Smooth muscle cell (in vitro differentiated cells): Measurements from ENCODE around the gene B9D2. TPM values are rescaled to one million over a fixed set of nuclear protein-coding genes. Genes with fewer than 3 reads are reported as not detected.

Experiments used
- DNase-seq: peaks from one replicate; lab custom pipeline; 2025; ENCODE audit not compliant: unreplicated experiment; lab: John Stamatoyannopoulos, UW
- H2AFZ ChIP-seq: fragments of 200-600 bp; sonication (generic); 2 replicates; pipeline ENCODE4 v1.6.0; 2016; ENCODE audit warnings: antibody characterized with exemption, low read depth, mild to moderate bottlenecking
- H3F3A ChIP-seq: fragments of 200-600 bp; sonication (generic); 2 replicates; pipeline ENCODE4 v1.6.0; 2017; ENCODE audit warnings: antibody characterized with exemption, low read depth
- H3K27ac ChIP-seq: fragments of 200-600 bp; sonication (generic); 2 replicates; pipeline ENCODE4 v1.5.1; 2016; ENCODE audit warnings: low read depth, mild to moderate bottlenecking
- H3K27me3 ChIP-seq: fragments of 200-600 bp; sonication (generic); 2 replicates; pipeline ENCODE4 v1.6.1; 2016; ENCODE audit warnings: low read depth, mild to moderate bottlenecking
- H3K36me3 ChIP-seq: fragments of 200-600 bp; sonication (generic); 2 replicates; pipeline ENCODE4 v1.5.1; 2016; ENCODE audit warnings: low read depth
- H3K4me1 ChIP-seq: fragments of 200-600 bp; sonication (generic); 2 replicates; pipeline ENCODE4 v1.5.1; 2016; ENCODE audit warnings: low read depth
- H3K4me2 ChIP-seq: fragments of 200-600 bp; sonication (generic); 2 replicates; pipeline ENCODE4 v1.6.0; 2016; ENCODE audit warnings: mild to moderate bottlenecking
- H3K4me3 ChIP-seq: fragments of 200-600 bp; sonication (generic); 2 replicates; pipeline ENCODE4 v1.5.1; 2016; ENCODE audit warnings: mild to moderate bottlenecking
- H3K79me2 ChIP-seq: fragments of 200-600 bp; sonication (generic); 2 replicates; pipeline ENCODE4 v1.6.0; 2016; ENCODE audit warnings: low read depth, mild to moderate bottlenecking
- H3K9ac ChIP-seq: fragments of 200-600 bp; sonication (generic); 2 replicates; pipeline ENCODE4 v1.6.0; 2016; ENCODE audit warnings: low read depth
- H3K9me3 ChIP-seq: fragments of 200-600 bp; sonication (generic); replicated peaks from 2 replicates; pipeline ENCODE4 v1.5.1; 2016; ENCODE audit warnings: low read depth
- H4K20me1 ChIP-seq: fragments of 200-600 bp; sonication (generic); 2 replicates; pipeline ENCODE4 v1.6.0; 2016; ENCODE audit warnings: low read depth
- CTCF ChIP-seq: fragments of 200-600 bp; sonication (generic); IDR thresholded peaks from 2 replicates; pipeline ENCODE4 v1.5.1; 2017; ENCODE audit warnings: borderline replicate concordance, mild to moderate bottlenecking, antibody characterized with exemption; ENCODE audit not compliant: insufficient read depth, poor library complexity, severe bottlenecking
- WGBS: methylation state at CpG from one replicate; pipeline ENCODE4 v1.1.7; 2016; ENCODE audit warnings: low lambda C conversion rate; 5-methylcytosine and 5-hydroxymethylcytosine counted together
- polyA plus RNA-seq: library from polyadenylated mRNA; unstranded; fragments of >200 nt; fragmentation: Nextera tagmentation; extraction: Ambion mirVana; gene quantifications from 2 replicates; pipeline ENCODE4 v1.2.1, GENCODE V29; 2016
- total RNA-seq: library from RNA; depleted of rRNA; stranded (reverse); fragments of >200 nt; gene quantifications from 2 replicates; pipeline ENCODE4 v1.2.3, GENCODE V29; 2014

B9D2 gene
- total and polyA plus RNA-seq, 2 experiments from 2014 or later = 1.6 to 12.2 TPM

GRCh38 chr19:41362143-41362847, 1.7 kb downstream of the B9D2 start:
- Histone ChIP-seq H2AFZ (no peak overlapping the region), H3K4me3 (no peak overlapping the region), H3K27me3 (no peaks in the 10 kb centered on the region), H3K4me2 (no peak overlapping the region), H3K9me3 (no peaks in the 10 kb centered on the region), H4K20me1 (no peaks in the 10 kb centered on the region), H3K4me1 (peaks cover 5% of the 10 kb centered on the region), H3F3A (no peaks in the 10 kb centered on the region), H3K27ac (no peak overlapping the region), H3K36me3 (no peaks in the 10 kb centered on the region), H3K9ac (no peak overlapping the region), H3K79me2 (peaks cover 29% of the 10 kb centered on the region)
- no peak for TF ChIP-seq CTCF
- 92% methylated on average over 9 of the region's 10 CpGs for WGBS
- DNase-seq = no peak

- H3K4me2 ChIP-seq = no peak overlapping the region
- no peaks in the 10 kb centered on the region for H3K27me3 ChIP-seq
- WGBS = 71% methylated on average over 1 of the region's 1 CpG
- no peaks in the 10 kb centered on the region for H4K20me1 ChIP-seq
- no peak overlapping the region for H3K4me3 ChIP-seq
- DNase-seq = no peak
- H3F3A ChIP-seq = peaks cover 11% of the 10 kb centered on the region
- peaks cover 3% of the 10 kb centered on the region for H3K4me1 ChIP-seq
- no peak overlapping the region for H2AFZ ChIP-seq
- no peaks in the 10 kb centered on the region for H3K9me3 ChIP-seq
- H3K79me2 ChIP-seq = peaks cover 9% of the 10 kb centered on the region
- no peak overlapping the region for H3K27ac ChIP-seq
- H3K36me3 ChIP-seq = no peaks in the 10 kb centered on the region
- no peak for TF ChIP-seq CTCF
- no peak overlapping the region for H3K9ac ChIP-seq
Observed at GRCh38 chr19:41359741-41360140, 4.2 kb downstream of the B9D2 start.

GRCh38 chr19:41357746-41358145, 6.2 kb downstream of the B9D2 start:
- DNase-seq = no peak
- no peaks in the 10 kb centered on the region for H3K4me1 ChIP-seq
- no peak overlapping the region for H3K4me3 ChIP-seq
- no peaks in the 10 kb centered on the region for H3K9me3 ChIP-seq
- no peak overlapping the region for H3K9ac ChIP-seq
- no peak overlapping the region for H2AFZ ChIP-seq
- no peak overlapping the region for H3K27ac ChIP-seq
- peaks cover 15% of the 10 kb centered on the region for H3K79me2 ChIP-seq
- H3F3A ChIP-seq = peaks cover 18% of the 10 kb centered on the region
- H4K20me1 ChIP-seq = peaks cover 3% of the 10 kb centered on the region
- no peaks in the 10 kb centered on the region for H3K36me3 ChIP-seq
- TF ChIP-seq CTCF = no peak
- 93% methylated on average over 13 of the region's 13 CpGs for WGBS
- no peaks in the 10 kb centered on the region for H3K27me3 ChIP-seq
- no peak overlapping the region for H3K4me2 ChIP-seq

GRCh38 chr19:41356984-41357739, 6.8 kb downstream of the B9D2 start:
- Histone ChIP-seq H3K4me3 (no peak overlapping the region), H3F3A (peaks cover 18% of the 10 kb centered on the region), H3K79me2 (peaks cover 20% of the 10 kb centered on the region), H4K20me1 (peaks cover 9% of the 10 kb centered on the region), H2AFZ (no peak overlapping the region), H3K27me3 (no peaks in the 10 kb centered on the region), H3K4me1 (no peaks in the 10 kb centered on the region), H3K9ac (no peak overlapping the region), H3K4me2 (no peak overlapping the region), H3K36me3 (no peaks in the 10 kb centered on the region), H3K9me3 (no peaks in the 10 kb centered on the region), H3K27ac (no peak overlapping the region)
- WGBS = 88% methylated on average over 11 of the region's 11 CpGs
- DNase-seq = no peak
- TF ChIP-seq CTCF = no peak
